Testis (tissue), 3 donors: ENCODE data around the gene ST3GAL6. TPM values are rescaled to one million over a fixed set of nuclear protein-coding genes. Genes with fewer than 3 reads are reported as not detected.

ENCODE experiments used
- DNase-seq: peaks from one replicate; pipeline ENCODE4 v3.0.0-alpha.2; 2019
- H3K27ac ChIP-seq, 2 donors: fragments of 200-600 bp; sonication (generic); one replicate each; pipeline ENCODE4 v1.5.1; 2019
- H3K27me3 ChIP-seq: fragments of 200-600 bp; sonication (generic); one replicate; pipeline ENCODE4 v1.5.1; 2019
- H3K36me3 ChIP-seq: fragments of 200-600 bp; sonication (generic); one replicate; pipeline ENCODE4 v1.5.1; 2017; ENCODE audit warnings: low read depth; ENCODE audit errors: missing control alignments
- H3K4me1 ChIP-seq: fragments of 200-600 bp; sonication (generic); one replicate; pipeline ENCODE4 v1.5.1; 2019
- H3K4me3 ChIP-seq, 2 donors: fragments of 200-600 bp; sonication (generic); one replicate each; pipeline ENCODE4 v1.5.1; 2017 to 2019
- H3K9me3 ChIP-seq: fragments of 200-600 bp; sonication (generic); one replicate; pipeline ENCODE4 v1.5.1; 2017
- POLR2A ChIP-seq: fragments of 450-650 bp; IDR thresholded peaks from one replicate; pipeline ENCODE4 v1.6.1; 2017; ENCODE audit warnings: antibody characterized with exemption, mild to moderate bottlenecking, moderate library complexity
- WGBS, 2 donors: methylation state at CpG; one replicate each; pipeline ENCODE4 v1.1.5; 2018; 5-methylcytosine and 5-hydroxymethylcytosine counted together
- intact Hi-C: fragments of 100-400 bp; cut with DNase I; formaldehyde crosslinking; loops from one replicate; pipeline ENCODE4 v1.15.1; 2023; ENCODE audit warnings: low total_unique reads
- polyA plus RNA-seq: library from polyadenylated mRNA; stranded (reverse); fragments of 350-450 nt; fragmentation: Illumina TruSeq; extraction: RNeasy Lipid Tissue Mini Kit (QIAGEN cat#74804); gene quantifications from one replicate; pipeline ENCODE4 v1.2.3, GENCODE V29; 2014; ENCODE audit warnings: low read depth, low replicate concordance; ENCODE audit not compliant: insufficient read depth
- total RNA-seq, 2 donors: library from RNA; depleted of rRNA; stranded (reverse); fragments of >200 nt; gene quantifications; one replicate each; pipeline ENCODE4 v1.2.3, GENCODE V29; 2016
- TF ChIP-seq, protein P1 (sequence below), 3 experiments: fragments of 450-650 bp in 2 of 3; fragments of 200-600 bp in 1 of 3; sonication (generic) in 1 of 3; IDR thresholded peaks; one replicate each; pipeline ENCODE4 v1.5.1; 2016 to 2019; ENCODE audit warnings: antibody characterized with exemption in 3 of 3, mild to moderate bottlenecking in 2 of 3, moderate library complexity in 1 of 3

The ST3GAL6 gene
- total and polyA plus RNA-seq, 3 donors from 2014 or later = 2.1 to 23.4 (median 3.7) TPM

DNA sequence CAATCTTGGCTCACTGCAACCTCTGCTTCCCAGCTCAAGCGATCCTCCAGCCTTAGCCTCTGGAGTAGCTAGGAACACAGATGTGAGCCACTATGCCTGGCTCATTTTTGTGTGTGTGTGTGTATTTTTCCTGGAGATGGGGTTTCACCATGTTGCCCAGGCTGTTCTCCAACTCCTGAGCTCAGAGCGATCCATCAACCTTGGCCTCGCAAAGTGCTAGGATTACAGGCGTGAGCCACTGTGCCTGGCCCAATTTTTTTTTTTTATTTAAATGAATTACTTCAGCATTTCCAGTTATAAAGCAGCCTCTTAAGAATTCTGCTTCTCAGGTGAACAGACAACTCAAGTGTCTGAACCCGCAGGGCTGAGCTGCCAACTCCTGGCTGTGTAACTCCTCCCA, 20.1 kb upstream of the ST3GAL6 start:
- intact Hi-C loops = no loop called here
- DNase-seq = no peak
- H3K9me3 ChIP-seq = no peaks in the 10 kb centered on the region
- H3K4me3 ChIP-seq = no peak overlapping the region
- no peak overlapping the region for H3K27ac ChIP-seq
- 74 to 84% methylated on average over 5 of the region's 5 CpGs for WGBS, 2 donors
- H3K27me3 ChIP-seq = no peaks in the 10 kb centered on the region
- no peak for TF ChIP-seq POLR2A
- TF ChIP-seq, protein P1, sequence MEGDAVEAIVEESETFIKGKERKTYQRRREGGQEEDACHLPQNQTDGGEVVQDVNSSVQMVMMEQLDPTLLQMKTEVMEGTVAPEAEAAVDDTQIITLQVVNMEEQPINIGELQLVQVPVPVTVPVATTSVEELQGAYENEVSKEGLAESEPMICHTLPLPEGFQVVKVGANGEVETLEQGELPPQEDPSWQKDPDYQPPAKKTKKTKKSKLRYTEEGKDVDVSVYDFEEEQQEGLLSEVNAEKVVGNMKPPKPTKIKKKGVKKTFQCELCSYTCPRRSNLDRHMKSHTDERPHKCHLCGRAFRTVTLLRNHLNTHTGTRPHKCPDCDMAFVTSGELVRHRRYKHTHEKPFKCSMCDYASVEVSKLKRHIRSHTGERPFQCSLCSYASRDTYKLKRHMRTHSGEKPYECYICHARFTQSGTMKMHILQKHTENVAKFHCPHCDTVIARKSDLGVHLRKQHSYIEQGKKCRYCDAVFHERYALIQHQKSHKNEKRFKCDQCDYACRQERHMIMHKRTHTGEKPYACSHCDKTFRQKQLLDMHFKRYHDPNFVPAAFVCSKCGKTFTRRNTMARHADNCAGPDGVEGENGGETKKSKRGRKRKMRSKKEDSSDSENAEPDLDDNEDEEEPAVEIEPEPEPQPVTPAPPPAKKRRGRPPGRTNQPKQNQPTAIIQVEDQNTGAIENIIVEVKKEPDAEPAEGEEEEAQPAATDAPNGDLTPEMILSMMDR (IDR thresholded peaks at IDR 0.05) = no peak
- no peaks in the 10 kb centered on the region for H3K36me3 ChIP-seq
- H3K4me1 ChIP-seq = no peaks in the 10 kb centered on the region

DNA sequence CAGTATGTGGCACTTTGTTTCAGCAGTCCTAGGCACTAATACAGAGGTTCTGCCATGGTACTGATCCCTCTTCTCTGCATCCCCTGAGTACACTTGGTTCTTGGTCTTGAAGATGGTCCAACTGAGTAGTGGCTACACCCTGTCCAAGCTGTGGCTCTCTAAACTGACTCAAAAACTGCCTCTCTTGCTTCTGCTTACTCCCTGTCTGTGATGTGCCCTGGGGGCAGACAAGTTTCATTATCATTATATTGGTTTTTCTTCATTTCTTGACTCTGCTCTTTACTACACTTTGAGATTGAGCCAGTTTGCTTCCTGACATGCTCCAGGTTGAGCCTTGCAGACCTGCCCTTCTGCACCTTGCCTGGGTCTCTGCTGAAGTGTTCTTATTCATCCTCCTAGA, 18.9 kb upstream of the ST3GAL6 start:
- Histone ChIP-seq H3K27ac (no peak overlapping the region), H3K36me3 (no peaks in the 10 kb centered on the region), H3K9me3 (no peaks in the 10 kb centered on the region), H3K4me3 (no peak overlapping the region), H3K27me3 (no peaks in the 10 kb centered on the region), H3K4me1 (no peaks in the 10 kb centered on the region)
- DNase-seq = no peak
- intact Hi-C loops = no loop called here
- TF ChIP-seq, protein P1 (IDR thresholded peaks at IDR 0.05) = no peak
- TF ChIP-seq POLR2A = no peak

DNA sequence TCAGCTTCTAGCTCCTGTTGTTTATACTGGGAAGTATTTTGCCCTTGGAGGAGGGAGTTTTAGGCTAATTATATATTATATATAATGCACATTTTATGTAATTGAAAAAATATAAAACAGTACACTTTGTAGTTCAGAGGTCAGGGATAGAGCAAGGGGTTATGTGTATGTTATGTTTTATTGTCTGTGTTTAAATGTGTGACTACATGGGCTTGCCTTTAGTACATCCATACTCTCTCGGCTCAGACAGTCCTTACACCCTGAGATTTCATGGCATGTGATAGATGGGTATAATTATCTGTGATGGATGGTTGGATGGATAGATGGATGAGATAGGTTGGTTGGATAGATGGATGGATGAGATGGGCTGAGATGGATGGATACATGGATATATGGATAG, 17.4 kb upstream of the ST3GAL6 start:
- Histone ChIP-seq H3K9me3 (no peaks in the 10 kb centered on the region), H3K27ac (no peak overlapping the region), H3K27me3 (no peaks in the 10 kb centered on the region), H3K36me3 (no peaks in the 10 kb centered on the region), H3K4me1 (no peaks in the 10 kb centered on the region), H3K4me3 (no peak overlapping the region)
- WGBS, 2 donors = 68 to 98% methylated on average over 1 of the region's 1 CpG
- intact Hi-C loops = no loop called here
- no peak for TF ChIP-seq POLR2A
- TF ChIP-seq, protein P1 (IDR thresholded peaks at IDR 0.05) = no peak
- DNase-seq = no peak

DNA sequence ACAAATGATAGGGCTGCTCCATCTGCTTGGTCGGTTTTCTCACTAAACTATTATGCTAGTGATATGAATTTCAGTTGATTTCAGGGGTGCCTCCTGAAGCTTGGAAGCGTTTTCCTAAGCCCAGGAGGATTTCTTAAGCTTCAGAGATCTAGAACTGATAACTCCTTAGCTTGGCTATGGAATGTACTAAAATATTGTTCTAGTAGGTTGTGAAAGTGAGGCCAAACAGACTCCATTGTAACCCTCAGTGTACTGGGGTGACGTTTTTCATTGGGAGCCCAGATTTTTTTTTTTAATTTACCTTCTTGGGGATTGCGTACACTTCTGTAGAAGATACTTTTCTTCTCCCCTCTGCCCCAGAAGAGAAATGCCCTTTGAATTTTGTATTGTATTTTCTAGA, 17.0 kb upstream of the ST3GAL6 start:
- no peak overlapping the region for H3K27ac ChIP-seq
- WGBS, 2 donors = 88 to 89% methylated on average over 4 of the region's 4 CpGs
- H3K4me3 ChIP-seq = no peak overlapping the region
- no peaks in the 10 kb centered on the region for H3K36me3 ChIP-seq
- TF ChIP-seq POLR2A = no peak
- TF ChIP-seq, protein P1 (IDR thresholded peaks at IDR 0.05) = no peak
- no peak for DNase-seq
- intact Hi-C loops = no loop called here
- no peaks in the 10 kb centered on the region for H3K27me3 ChIP-seq
- no peaks in the 10 kb centered on the region for H3K4me1 ChIP-seq
- H3K9me3 ChIP-seq = no peaks in the 10 kb centered on the region

DNA sequence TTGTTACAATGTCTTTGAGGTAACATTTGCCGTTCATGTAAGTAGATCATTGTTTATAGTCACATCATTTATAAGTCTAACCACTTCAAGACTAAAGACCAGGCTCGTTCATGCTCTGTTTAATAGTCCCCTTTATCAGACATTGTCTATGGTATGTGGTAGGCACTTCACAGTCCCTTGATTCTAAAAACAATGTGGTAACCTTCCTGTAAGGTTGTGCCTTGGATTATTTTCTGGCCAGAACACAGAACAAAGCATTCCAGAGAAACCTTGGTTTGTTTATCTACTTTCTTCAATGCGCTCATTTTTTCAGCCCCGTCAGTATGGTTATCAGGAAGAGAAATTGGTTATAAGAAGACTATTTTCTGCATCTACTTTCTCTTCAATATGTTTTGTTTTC, 16.3 kb upstream of the ST3GAL6 start:
- Histone ChIP-seq H3K4me1 (no peaks in the 10 kb centered on the region), H3K9me3 (no peaks in the 10 kb centered on the region), H3K4me3 (no peak overlapping the region), H3K36me3 (no peaks in the 10 kb centered on the region), H3K27me3 (no peaks in the 10 kb centered on the region), H3K27ac (no peak overlapping the region)
- 63 to 77% methylated on average over 4 of the region's 4 CpGs for WGBS, 2 donors
- intact Hi-C loops = no loop called here
- no peak for DNase-seq
- TF ChIP-seq POLR2A = no peak
- TF ChIP-seq, protein P1 (IDR thresholded peaks at IDR 0.05) = no peak
